ENCODE measurements around the gene MX2. TPM values are rescaled to one million over a fixed set of nuclear protein-coding genes. Genes with fewer than 3 reads are reported as not detected.

MX2 gene
- total and polyA plus RNA-seq, 2 experiments from 2014 or later, result 5.4 to 9.2 TPM

GRCh38 chr21:41449613-41450012, 87.8 kb downstream of the MX2 start (continued):
- TF ChIP-seq ETS1 (IDR thresholded peaks at IDR 0.05) (no peak), JUNB (IDR thresholded peaks at IDR 0.05; ENCODE audit: unreplicated experiment) (no peak)

- Histone ChIP-seq H3K27ac (ENCODE audit: low read depth) (no peak overlapping the region), H3K27me3 (ENCODE audit: insufficient read depth) (no peaks in the 10 kb centered on the region), H4K20me1 (replicated peaks; ENCODE audit: insufficient read depth) (no peaks in the 10 kb centered on the region), H3K36me3 (ENCODE audit: insufficient read depth) (no peaks in the 10 kb centered on the region; the same call in 1 of the 2 replicates), H3K9me2 (ENCODE audit: insufficient read depth) (peaks cover 7% of the 10 kb centered on the region; the same call in 1 of the 2 replicates), H3K79me2 (replicated peaks; ENCODE audit: insufficient read depth) (no peaks in the 10 kb centered on the region), H2AFZ (no peak overlapping the region), H3K4me2 (no peak overlapping the region), H3F3A (replicated peaks; ENCODE audit: low read depth) (no peaks in the 10 kb centered on the region), H3K4me3 (no peak overlapping the region), H3K4me1 (ENCODE audit: insufficient read depth) (no peaks in the 10 kb centered on the region)
- no peak overlapping the region for H3K27ac Mint-ChIP-seq
- H3K4me1 Mint-ChIP-seq, result peaks cover 15% of the 10 kb centered on the region
- DNase-seq (ENCODE audit: low spot score), result no peak
- no peak overlapping the region for H3K4me3 Mint-ChIP-seq
- TF ChIP-seq JUNB (IDR thresholded peaks at IDR 0.05; ENCODE audit: unreplicated experiment) (no peak), REST (IDR thresholded peaks at IDR 0.05; ENCODE audit: unreplicated experiment) (no peak), EZH2 (IDR thresholded peaks at IDR 0.05; ENCODE audit: low read depth, unreplicated experiment) (no peak), ZNF462 (CRISPR knock-in tag; IDR thresholded peaks at IDR 0.05) (no peak), STAT1 (IDR thresholded peaks at IDR 0.05; ENCODE audit: unreplicated experiment) (no peak), CTCF (conservative IDR thresholded peaks at IDR 0.05; ENCODE audit: low read depth in 2 of 2) (no peak), ZNF331 (CRISPR knock-in tag; IDR thresholded peaks at IDR 0.05; ENCODE audit: low read depth) (no peak), CREB1 (CRISPR knock-in tag; IDR thresholded peaks at IDR 0.05; ENCODE audit: low read depth) (no peak), ZNF114 (CRISPR knock-in tag; IDR thresholded peaks at IDR 0.05) (no peak)
- no peak for ATAC-seq
- H3K36me3 Mint-ChIP-seq (ENCODE audit: low read depth), result peaks cover 10% of the 10 kb centered on the region; the same call in 1 of the 3 replicates
- H3K27me3 Mint-ChIP-seq (ENCODE audit: insufficient read depth, low read depth, poor library complexity), result peaks cover 2% of the 10 kb centered on the region
- H3K9me3 Mint-ChIP-seq, result no peaks in the 10 kb centered on the region
Measured at GRCh38 chr21:41451753-41452676, 90.2 kb downstream of the MX2 start.
